Measurements from ENCODE around the gene ITGAX. TPM values are rescaled to one million over a fixed set of nuclear protein-coding genes. Genes with fewer than 3 reads are reported as not detected.

Gene ITGAX
- total and polyA plus RNA-seq, 2 donors (not counting 1 experiment from before 2014, with no cell fraction given): under 0.01 TPM; not detected in 1

GRCh38 chr16:31428638-31429247 is 73.8 kb downstream of the ITGAX start:
- no peaks in the 10 kb centered on the region for H3K4me1 ChIP-seq (ENCODE audit: control insufficient read depth, extremely low read depth, insufficient read depth, low read length)
- no peak overlapping the region for H3K9ac ChIP-seq (ENCODE audit: insufficient read depth, low read length)
- no peak overlapping the region for H2AFZ ChIP-seq (ENCODE audit: low read length)
- H3K4me2 ChIP-seq (ENCODE audit: extremely low read depth, insufficient read depth, low read length): no peak overlapping the region
- TF ChIP-seq CTCF (conservative IDR thresholded peaks at IDR 0.05 in 1 of 2, IDR thresholded peaks at IDR 0.05 in 1 of 2; ENCODE audit: low read depth in 1 of 2, low read length in 2 of 2) (no peak), EZH2 (IDR thresholded peaks at IDR 0.05; ENCODE audit: low read length, missing control alignments) (no peak)
- no peaks in the 10 kb centered on the region for H3K36me3 ChIP-seq (ENCODE audit: control insufficient read depth, insufficient read depth, low read length)
- no peak overlapping the region for H3K4me3 ChIP-seq (replicated peaks in 1 of 4; ENCODE audit: control extremely low read depth in 1 of 4, insufficient read depth in 1 of 4, low read depth in 3 of 4, low read length in 4 of 4)
- DNase-seq (ENCODE audit: low read depth in 2 of 2): no peak
- no peaks in the 10 kb centered on the region for H3K27me3 ChIP-seq (ENCODE audit: control insufficient read depth, insufficient read depth, low read length)
- H3K79me2 ChIP-seq (ENCODE audit: control insufficient read depth, insufficient read depth, low read length): no peaks in the 10 kb centered on the region
- no peak overlapping the region for H3K27ac ChIP-seq (ENCODE audit: insufficient read depth, low read length)
- no peaks in the 10 kb centered on the region for H4K20me1 ChIP-seq (ENCODE audit: control insufficient read depth, extremely low read depth, insufficient read depth, low read length)
- H3K9me3 ChIP-seq (ENCODE audit: control insufficient read depth, insufficient read depth, low read depth, low read length): no peaks in the 10 kb centered on the region

GRCh38 chr16:31429314-31429713 is 74.3 kb downstream of the ITGAX start:
- no peaks in the 10 kb centered on the region for H3K4me1 ChIP-seq (ENCODE audit: control insufficient read depth, extremely low read depth, insufficient read depth, low read length)
- no peaks in the 10 kb centered on the region for H3K27me3 ChIP-seq (ENCODE audit: control insufficient read depth, insufficient read depth, low read length)
- H3K9me3 ChIP-seq (ENCODE audit: control insufficient read depth, insufficient read depth, low read depth, low read length): no peaks in the 10 kb centered on the region
- no peaks in the 10 kb centered on the region for H3K79me2 ChIP-seq (ENCODE audit: control insufficient read depth, insufficient read depth, low read length)
- no peaks in the 10 kb centered on the region for H3K36me3 ChIP-seq (ENCODE audit: control insufficient read depth, insufficient read depth, low read length)
- no peak for DNase-seq (ENCODE audit: low read depth in 2 of 2)
- no peak overlapping the region for H3K4me2 ChIP-seq (ENCODE audit: extremely low read depth, insufficient read depth, low read length)
- TF ChIP-seq CTCF (conservative IDR thresholded peaks at IDR 0.05 in 1 of 2, IDR thresholded peaks at IDR 0.05 in 1 of 2; ENCODE audit: low read depth in 1 of 2, low read length in 2 of 2) (no peak), EZH2 (IDR thresholded peaks at IDR 0.05; ENCODE audit: low read length, missing control alignments) (no peak)
- no peaks in the 10 kb centered on the region for H4K20me1 ChIP-seq (ENCODE audit: control insufficient read depth, extremely low read depth, insufficient read depth, low read length)
- H3K9ac ChIP-seq (ENCODE audit: insufficient read depth, low read length): no peak overlapping the region
- H3K4me3 ChIP-seq (replicated peaks in 1 of 4; ENCODE audit: control extremely low read depth in 1 of 4, insufficient read depth in 1 of 4, low read depth in 3 of 4, low read length in 4 of 4): no peak overlapping the region
- no peak overlapping the region for H3K27ac ChIP-seq (ENCODE audit: insufficient read depth, low read length)
- H2AFZ ChIP-seq (ENCODE audit: low read length): no peak overlapping the region

GRCh38 chr16:31429796-31430195 is 74.8 kb downstream of the ITGAX start:
- no peak overlapping the region for H2AFZ ChIP-seq (ENCODE audit: low read length)
- H3K79me2 ChIP-seq (ENCODE audit: control insufficient read depth, insufficient read depth, low read length): no peaks in the 10 kb centered on the region
- H3K4me3 ChIP-seq (replicated peaks in 1 of 4; ENCODE audit: control extremely low read depth in 1 of 4, insufficient read depth in 1 of 4, low read depth in 3 of 4, low read length in 4 of 4): no peak overlapping the region
- no peaks in the 10 kb centered on the region for H3K4me1 ChIP-seq (ENCODE audit: control insufficient read depth, extremely low read depth, insufficient read depth, low read length)
- no peaks in the 10 kb centered on the region for H3K36me3 ChIP-seq (ENCODE audit: control insufficient read depth, insufficient read depth, low read length)
- H3K9me3 ChIP-seq (ENCODE audit: control insufficient read depth, insufficient read depth, low read depth, low read length): no peaks in the 10 kb centered on the region
- H3K27ac ChIP-seq (ENCODE audit: insufficient read depth, low read length): no peak overlapping the region
- TF ChIP-seq EZH2 (IDR thresholded peaks at IDR 0.05; ENCODE audit: low read length, missing control alignments) (no peak), CTCF (conservative IDR thresholded peaks at IDR 0.05 in 1 of 2, IDR thresholded peaks at IDR 0.05 in 1 of 2; ENCODE audit: low read depth in 1 of 2, low read length in 2 of 2) (no peak)
- H3K4me2 ChIP-seq (ENCODE audit: extremely low read depth, insufficient read depth, low read length): no peak overlapping the region
- no peaks in the 10 kb centered on the region for H3K27me3 ChIP-seq (ENCODE audit: control insufficient read depth, insufficient read depth, low read length)
- no peak overlapping the region for H3K9ac ChIP-seq (ENCODE audit: insufficient read depth, low read length)
- DNase-seq (ENCODE audit: low read depth in 2 of 2): no peak
- no peaks in the 10 kb centered on the region for H4K20me1 ChIP-seq (ENCODE audit: control insufficient read depth, extremely low read depth, insufficient read depth, low read length)
